ENCODE results near the gene CFAP99. TPM values are rescaled to one million over a fixed set of nuclear protein-coding genes. Genes with fewer than 3 reads are reported as not detected.

Gene CFAP99
- total RNA-seq, 4 donors from 2014 or later: 0.21 to 0.46 TPM; not detected in 2

DNA sequence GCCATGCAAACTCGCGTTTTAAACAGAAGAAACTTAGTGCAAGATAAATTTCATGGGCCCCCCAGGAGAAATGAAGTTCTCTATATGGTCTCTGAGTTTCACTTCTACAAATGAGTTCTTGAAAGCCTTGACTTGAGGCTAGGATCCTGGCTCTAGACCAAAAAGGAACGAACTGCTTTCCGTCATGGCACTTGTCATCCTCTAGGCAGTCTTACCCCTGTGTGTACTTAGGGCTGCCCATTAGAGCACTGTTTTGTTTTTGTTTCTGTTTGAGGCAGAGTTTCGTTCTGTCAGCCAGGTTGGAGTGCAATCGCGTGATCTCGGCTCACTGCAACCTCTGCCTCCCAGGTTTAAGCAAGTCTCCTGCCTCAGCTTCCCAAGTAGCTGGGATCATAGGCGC lies 79.2 kb downstream of the CFAP99 start:
- Histone ChIP-seq H3K27ac (no peak overlapping the region), H3K4me1 (no peaks in the 10 kb centered on the region), H3K9me3 (no peaks in the 10 kb centered on the region), H3K36me3 (no peaks in the 10 kb centered on the region), H3K27me3 (no peaks in the 10 kb centered on the region), H3K4me3 (no peak overlapping the region)
- intact Hi-C loops (cut with DNase I; ENCODE audit: low total_unique reads): no loop called here
- DNase-seq: no peak
- TF ChIP-seq POLR2A (IDR thresholded peaks at IDR 0.05): no peak
- TF ChIP-seq, protein P1, sequence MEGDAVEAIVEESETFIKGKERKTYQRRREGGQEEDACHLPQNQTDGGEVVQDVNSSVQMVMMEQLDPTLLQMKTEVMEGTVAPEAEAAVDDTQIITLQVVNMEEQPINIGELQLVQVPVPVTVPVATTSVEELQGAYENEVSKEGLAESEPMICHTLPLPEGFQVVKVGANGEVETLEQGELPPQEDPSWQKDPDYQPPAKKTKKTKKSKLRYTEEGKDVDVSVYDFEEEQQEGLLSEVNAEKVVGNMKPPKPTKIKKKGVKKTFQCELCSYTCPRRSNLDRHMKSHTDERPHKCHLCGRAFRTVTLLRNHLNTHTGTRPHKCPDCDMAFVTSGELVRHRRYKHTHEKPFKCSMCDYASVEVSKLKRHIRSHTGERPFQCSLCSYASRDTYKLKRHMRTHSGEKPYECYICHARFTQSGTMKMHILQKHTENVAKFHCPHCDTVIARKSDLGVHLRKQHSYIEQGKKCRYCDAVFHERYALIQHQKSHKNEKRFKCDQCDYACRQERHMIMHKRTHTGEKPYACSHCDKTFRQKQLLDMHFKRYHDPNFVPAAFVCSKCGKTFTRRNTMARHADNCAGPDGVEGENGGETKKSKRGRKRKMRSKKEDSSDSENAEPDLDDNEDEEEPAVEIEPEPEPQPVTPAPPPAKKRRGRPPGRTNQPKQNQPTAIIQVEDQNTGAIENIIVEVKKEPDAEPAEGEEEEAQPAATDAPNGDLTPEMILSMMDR (IDR thresholded peaks at IDR 0.05): no peak

DNA sequence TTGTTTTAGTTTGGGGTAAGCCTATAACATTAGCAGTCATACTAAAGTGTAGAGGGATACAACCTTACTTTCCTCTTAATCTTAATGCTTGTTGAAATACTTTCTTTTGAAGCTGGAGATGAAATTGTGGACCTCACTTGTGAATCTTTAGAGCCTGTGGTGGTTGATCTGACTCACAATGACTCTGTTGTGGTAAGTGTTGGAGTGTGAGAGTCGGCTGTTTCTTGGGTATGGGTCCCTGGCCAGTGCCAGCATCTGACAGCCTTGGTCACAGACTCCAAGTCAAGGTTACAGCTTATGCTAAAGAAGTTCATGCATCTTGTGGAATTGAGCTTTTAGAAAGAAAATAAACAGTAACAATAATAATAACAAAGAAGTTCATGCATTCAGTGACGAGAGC lies 81.8 kb downstream of the CFAP99 start:
- H3K36me3 ChIP-seq: no peaks in the 10 kb centered on the region
- H3K9me3 ChIP-seq: no peaks in the 10 kb centered on the region
- H3K27ac ChIP-seq: no peak overlapping the region
- intact Hi-C loops (cut with DNase I; ENCODE audit: low total_unique reads): no loop called here
- H3K4me1 ChIP-seq: no peaks in the 10 kb centered on the region
- TF ChIP-seq POLR2A (IDR thresholded peaks at IDR 0.05): no peak
- TF ChIP-seq, protein P1 (IDR thresholded peaks at IDR 0.05): no peak
- no peak for DNase-seq
- H3K27me3 ChIP-seq: no peaks in the 10 kb centered on the region
- H3K4me3 ChIP-seq: no peak overlapping the region

DNA sequence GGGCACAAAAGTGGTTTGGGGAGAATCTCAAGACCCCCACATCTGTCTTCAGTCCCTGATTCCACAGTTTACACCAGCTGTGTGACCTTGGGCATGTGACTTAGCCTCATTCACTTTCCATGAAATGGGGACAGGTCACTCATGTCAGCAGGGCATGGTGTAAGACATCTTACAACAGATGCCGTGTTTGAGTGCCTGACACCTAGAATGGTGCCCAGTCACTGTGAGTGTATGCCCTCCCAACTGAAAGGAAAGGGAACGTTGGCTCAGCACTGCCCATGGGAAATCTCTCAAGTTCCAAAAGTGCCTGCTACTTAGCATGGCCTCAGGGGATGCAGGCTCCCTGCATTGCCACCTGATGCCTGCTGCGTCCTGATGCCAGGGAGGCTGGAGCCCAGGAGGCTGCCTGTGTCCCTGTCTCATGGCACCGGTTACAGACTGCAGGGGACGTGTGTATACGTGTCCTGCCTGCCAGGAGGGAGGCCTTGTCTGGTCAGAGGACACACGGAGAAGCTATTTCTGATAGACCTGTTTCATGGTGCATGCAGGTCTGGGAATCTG lies 82.4 kb downstream of the CFAP99 start:
- no peak for DNase-seq
- intact Hi-C loops (cut with DNase I; ENCODE audit: low total_unique reads): no loop called here
- Histone ChIP-seq H3K4me3 (no peak overlapping the region), H3K4me1 (no peaks in the 10 kb centered on the region), H3K27ac (no peak overlapping the region), H3K27me3 (no peaks in the 10 kb centered on the region), H3K36me3 (no peaks in the 10 kb centered on the region), H3K9me3 (no peaks in the 10 kb centered on the region)
- TF ChIP-seq, protein P1 (IDR thresholded peaks at IDR 0.05): no peak
- no peak for TF ChIP-seq POLR2A (IDR thresholded peaks at IDR 0.05)

DNA sequence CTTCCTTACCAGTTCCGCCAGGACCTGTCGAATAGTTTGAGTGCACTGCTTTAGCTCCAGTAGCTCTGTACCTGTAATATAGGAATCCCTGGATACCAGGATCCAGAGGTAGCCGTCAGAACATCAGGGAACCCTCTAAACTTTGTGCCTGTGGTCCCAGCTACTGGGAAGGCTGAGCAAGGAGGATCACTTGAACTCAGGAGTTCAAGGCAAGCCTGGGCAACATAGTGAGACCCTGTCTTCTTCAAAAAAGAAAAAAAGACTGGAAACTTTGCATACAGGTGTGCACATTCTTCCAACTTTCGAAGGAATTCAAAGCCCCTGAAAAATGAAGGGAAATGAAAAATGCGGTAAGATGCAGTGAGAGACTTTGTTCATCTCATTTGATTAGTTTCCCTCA lies 85.1 kb downstream of the CFAP99 start:
- no peak overlapping the region for H3K27ac ChIP-seq
- no peaks in the 10 kb centered on the region for H3K36me3 ChIP-seq
- intact Hi-C loops (cut with DNase I; ENCODE audit: low total_unique reads): no loop called here
- no peak overlapping the region for H3K4me3 ChIP-seq
- DNase-seq: no peak
- TF ChIP-seq, protein P1 (IDR thresholded peaks at IDR 0.05): no peak
- no peak for TF ChIP-seq POLR2A (IDR thresholded peaks at IDR 0.05)
- no peaks in the 10 kb centered on the region for H3K4me1 ChIP-seq
- no peaks in the 10 kb centered on the region for H3K9me3 ChIP-seq
- no peaks in the 10 kb centered on the region for H3K27me3 ChIP-seq

DNA sequence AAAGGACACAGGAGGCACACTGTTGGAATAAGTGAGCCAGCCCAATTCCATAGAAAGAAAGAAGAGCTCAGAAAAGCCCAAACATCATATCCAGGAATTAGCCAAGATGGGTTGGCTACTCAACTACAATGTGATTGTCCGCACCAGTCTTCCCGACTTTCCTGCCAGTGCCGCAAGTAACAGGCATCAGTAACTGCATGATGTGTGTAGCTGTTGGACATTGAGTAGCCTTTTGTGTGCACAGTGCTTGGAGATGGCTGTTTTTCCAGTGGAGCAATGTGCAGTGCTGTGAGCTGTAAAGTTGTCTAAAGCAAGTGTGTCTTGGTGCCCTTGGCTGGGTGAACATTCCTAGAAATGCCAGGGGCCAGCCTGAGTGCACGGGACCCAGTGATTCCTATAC lies 88.5 kb downstream of the CFAP99 start:
- TF ChIP-seq, protein P1 (IDR thresholded peaks at IDR 0.05): no peak
- no peak for TF ChIP-seq POLR2A (IDR thresholded peaks at IDR 0.05)
- Histone ChIP-seq H3K4me1 (no peaks in the 10 kb centered on the region), H3K27ac (no peak overlapping the region), H3K4me3 (no peak overlapping the region), H3K27me3 (no peaks in the 10 kb centered on the region), H3K36me3 (no peaks in the 10 kb centered on the region), H3K9me3 (no peaks in the 10 kb centered on the region)
- intact Hi-C loops (cut with DNase I; ENCODE audit: low total_unique reads): no loop called here
- no peak for DNase-seq

All from uterus (tissue), 4 donors.